Muscle layer of colon (tissue), 2 donors: ENCODE measurements around the gene TOMM70.
"Not testable (repeated sequence)": the region's sequence is repeated elsewhere in the genome, so short reads cannot be mapped to it uniquely, and the experiment has no call there.

Source experiments
- H3K27ac ChIP-seq: one replicate; pipeline ENCODE4 v1.7.0; 2013; ENCODE audit warnings: low read depth, mild to moderate bottlenecking, low read length, moderate library complexity
- H3K27me3 ChIP-seq, 2 donors: one replicate each; pipeline ENCODE4 v1.7.0; 2013; ENCODE audit warnings: low read length in 2 of 2, mild to moderate bottlenecking in 2 of 2; ENCODE audit not compliant: insufficient read depth in 2 of 2, control insufficient read depth in 1 of 2
- H3K36me3 ChIP-seq: one replicate; pipeline ENCODE4 v1.7.0; 2013; ENCODE audit warnings: mild to moderate bottlenecking, low read length; ENCODE audit not compliant: insufficient read depth
- H3K4me1 ChIP-seq: one replicate; pipeline ENCODE4 v1.7.0; 2013; ENCODE audit warnings: mild to moderate bottlenecking, low read length; ENCODE audit not compliant: insufficient read depth
- H3K4me3 ChIP-seq, 2 donors: one replicate each; pipeline ENCODE4 v1.7.0; 2013; ENCODE audit warnings: low read length in 2 of 2, low read depth in 1 of 2, mild to moderate bottlenecking in 1 of 2, moderate library complexity in 1 of 2
- H3K9ac ChIP-seq: one replicate; pipeline ENCODE4 v1.7.0; 2013; ENCODE audit warnings: low read length
- H3K9me3 ChIP-seq: one replicate; pipeline ENCODE4 v1.7.0; 2013; ENCODE audit warnings: mild to moderate bottlenecking, low read length
- donor health status: abdominal sarcoma.
- donor health status: Adenocarcinoma of cecum.

Gene TOMM70

GRCh38 chr3:100400780-100401673 lies at the start of gene TOMM70, which contains the start of gene LNP1:
Gene TOMM70, minus strand, starts transcription at chr3:100401089. Its CDS starts 140 bp downstream, at chr3:100400949.
Gene LNP1, plus strand, starts transcription at chr3:100401539. Its CDS starts 28,191 bp downstream, at chr3:100429730.
- H3K4me1 ChIP-seq = peaks cover 33% of the 10 kb centered on the region
- no peaks in the 10 kb centered on the region for H3K27me3 ChIP-seq
- peak within 1 kb of the TSS; percentile 97 for H3K9ac ChIP-seq
- no peaks in the 10 kb centered on the region for H3K36me3 ChIP-seq
- no peaks in the 10 kb centered on the region for H3K9me3 ChIP-seq
- peak within 1 kb of the TSS; percentile 90 to 99 for H3K4me3 ChIP-seq
- H3K27ac ChIP-seq = peak within 1 kb of the TSS; percentile 80

GRCh38 chr3:100449214-100449613 lies 48.3 kb upstream of the TOMM70 start:
- Histone ChIP-seq H3K9ac (no peak overlapping the region), H3K27ac (no peak overlapping the region), H3K36me3 (no peaks in the 10 kb centered on the region), H3K4me1 (no peaks in the 10 kb centered on the region), H3K27me3 (no peaks in the 10 kb centered on the region), H3K4me3 (no peak overlapping the region), H3K9me3 (no peaks in the 10 kb centered on the region)

- no peaks in the 10 kb centered on the region for H3K27me3 ChIP-seq
Measured at GRCh38 chr3:100448079-100448478, 47.2 kb upstream of the TOMM70 start.

GRCh38 chr3:100447067-100447466 lies 46.2 kb upstream of the TOMM70 start:
- H3K27ac ChIP-seq, H3K36me3 ChIP-seq, H3K9ac ChIP-seq, H3K9me3 ChIP-seq, H3K4me3 ChIP-seq, H3K4me1 ChIP-seq, H3K27me3 ChIP-seq: not testable (repeated sequence)

More at GRCh38 chr3:100448079-100448478, 47.2 kb upstream of the TOMM70 start:
- Histone ChIP-seq H3K36me3 (no peaks in the 10 kb centered on the region), H3K9ac (no peak overlapping the region), H3K27ac (no peak overlapping the region), H3K4me3 (no peak overlapping the region), H3K9me3 (no peaks in the 10 kb centered on the region), H3K4me1 (no peaks in the 10 kb centered on the region)

GRCh38 chr3:100443690-100444089 lies 42.8 kb upstream of the TOMM70 start:
- Histone ChIP-seq H3K27me3 (no peaks in the 10 kb centered on the region), H3K9me3 (no peaks in the 10 kb centered on the region), H3K9ac (no peak overlapping the region)

GRCh38 chr3:100440895-100441294 lies 40.0 kb upstream of the TOMM70 start:
- Histone ChIP-seq H3K27ac (no peak overlapping the region), H3K9me3 (no peaks in the 10 kb centered on the region), H3K4me3 (no peak overlapping the region), H3K4me1 (no peaks in the 10 kb centered on the region), H3K36me3 (no peaks in the 10 kb centered on the region), H3K27me3 (no peaks in the 10 kb centered on the region), H3K9ac (no peak overlapping the region)

More at GRCh38 chr3:100443690-100444089, 42.8 kb upstream of the TOMM70 start:
- no peaks in the 10 kb centered on the region for H3K36me3 ChIP-seq
- H3K4me1 ChIP-seq = no peaks in the 10 kb centered on the region
- no peak overlapping the region for H3K4me3 ChIP-seq
- H3K27ac ChIP-seq = no peak overlapping the region

GRCh38 chr3:100438623-100438974 lies 37.7 kb upstream of the TOMM70 start:
- Histone ChIP-seq H3K36me3 (no peaks in the 10 kb centered on the region), H3K27ac (no peak overlapping the region), H3K9me3 (no peaks in the 10 kb centered on the region), H3K4me3 (no peak overlapping the region), H3K4me1 (no peaks in the 10 kb centered on the region), H3K27me3 (no peaks in the 10 kb centered on the region), H3K9ac (no peak overlapping the region)

- no peaks in the 10 kb centered on the region for H3K27me3 ChIP-seq
- H3K4me1 ChIP-seq = no peaks in the 10 kb centered on the region
- H3K4me3 ChIP-seq = no peak overlapping the region
- H3K9me3 ChIP-seq = no peaks in the 10 kb centered on the region
- H3K9ac ChIP-seq = no peak overlapping the region
- H3K27ac ChIP-seq = no peak overlapping the region
- no peaks in the 10 kb centered on the region for H3K36me3 ChIP-seq
Measured at GRCh38 chr3:100437721-100438622, 37.1 kb upstream of the TOMM70 start.

- Histone ChIP-seq H3K27ac (no peak overlapping the region), H3K4me3 (no peak overlapping the region), H3K27me3 (no peaks in the 10 kb centered on the region), H3K9me3 (no peaks in the 10 kb centered on the region), H3K9ac (no peak overlapping the region), H3K36me3 (no peaks in the 10 kb centered on the region), H3K4me1 (no peaks in the 10 kb centered on the region)
Measured at GRCh38 chr3:100436951-100437350, 36.1 kb upstream of the TOMM70 start.

- Histone ChIP-seq H3K4me3 (no peak overlapping the region), H3K9me3 (no peaks in the 10 kb centered on the region), H3K27me3 (no peaks in the 10 kb centered on the region), H3K27ac (no peak overlapping the region), H3K4me1 (no peaks in the 10 kb centered on the region), H3K36me3 (no peaks in the 10 kb centered on the region), H3K9ac (no peak overlapping the region)
Measured at GRCh38 chr3:100429187-100429716, 28.4 kb upstream of the TOMM70 start.

GRCh38 chr3:100427699-100428098 lies 26.8 kb upstream of the TOMM70 start:
- no peaks in the 10 kb centered on the region for H3K4me1 ChIP-seq
- no peak overlapping the region for H3K9ac ChIP-seq
- no peak overlapping the region for H3K27ac ChIP-seq
- no peak overlapping the region for H3K4me3 ChIP-seq
- H3K36me3 ChIP-seq = no peaks in the 10 kb centered on the region
- H3K9me3 ChIP-seq = no peaks in the 10 kb centered on the region
- H3K27me3 ChIP-seq = no peaks in the 10 kb centered on the region
